Fibroblast of villous mesenchyme (primary cell): Measurements from ENCODE around the gene PSG4. TPM values are rescaled to one million over a fixed set of nuclear protein-coding genes. Genes with fewer than 3 reads are reported as not detected.
"Not testable (repeated sequence)": the region's sequence is repeated elsewhere in the genome, so short reads cannot be mapped to it uniquely, and the experiment has no call there.

Experiments
- DNase-seq: peaks from one replicate; pipeline ENCODE4 v3.0.0-alpha.2; 2010; ENCODE audit warnings: low read depth
- H3K4me3 ChIP-seq: 2 replicates; pipeline ENCODE4 v1.5.1; 2011; ENCODE audit warnings: low read depth, mild to moderate bottlenecking, low read length
- CTCF ChIP-seq: IDR thresholded peaks from 2 replicates; pipeline ENCODE4 v1.5.1; 2012; ENCODE audit warnings: low read depth, mild to moderate bottlenecking, low read length; ENCODE audit not compliant: insufficient read depth
- total RNA-seq: library from RNA; depleted of rRNA; stranded (reverse); fragments of >200 nt; gene quantifications from 2 replicates; pipeline ENCODE4 v1.2.3, GENCODE V29; 2012

The PSG4 gene
- total RNA-seq, 1 donor: 121 TPM

- TF ChIP-seq CTCF: no peak
- DNase-seq: no peak
- no peak overlapping the region for H3K4me3 ChIP-seq
These were observed 2.6 kb upstream of the PSG4 start for GRCh38 chr19:43207991-43208390.

- TF ChIP-seq CTCF: peak; percentile 57
These were observed 1.7 kb upstream of the PSG4 start for GRCh38 chr19:43207174-43207573.

GRCh38 chr19:43203611-43204010, 1.8 kb downstream of the PSG4 start:
- H3K4me3 ChIP-seq, DNase-seq: not testable (repeated sequence)

More at GRCh38 chr19:43207174-43207573, 1.7 kb upstream of the PSG4 start:
- peak; percentile 5 for DNase-seq
- H3K4me3 ChIP-seq: not testable (repeated sequence)

GRCh38 chr19:43201891-43202290, 3.5 kb downstream of the PSG4 start:
- H3K4me3 ChIP-seq, DNase-seq: not testable (repeated sequence)

GRCh38 chr19:43201337-43201801, 4.1 kb downstream of the PSG4 start:
- peak; percentile 60 for DNase-seq
- not testable (repeated sequence) for H3K4me3 ChIP-seq

GRCh38 chr19:43198686-43199419, 6.6 kb downstream of the PSG4 start:
- H3K4me3 ChIP-seq, DNase-seq: not testable (repeated sequence)
- TF ChIP-seq CTCF: peak; percentile 35

- not testable (repeated sequence) for DNase-seq
These were observed 7.6 kb downstream of the PSG4 start for GRCh38 chr19:43197666-43198397.

GRCh38 chr19:43194397-43194796, 11.0 kb downstream of the PSG4 start:
- not testable (repeated sequence) for H3K4me3 ChIP-seq, DNase-seq

More at GRCh38 chr19:43197666-43198397, 7.6 kb downstream of the PSG4 start:
- not testable (repeated sequence) for H3K4me3 ChIP-seq

GRCh38 chr19:43192381-43193155, 12.9 kb downstream of the PSG4 start:
- not testable (repeated sequence) for DNase-seq, H3K4me3 ChIP-seq

- DNase-seq, H3K4me3 ChIP-seq: not testable (repeated sequence)
- TF ChIP-seq CTCF: peak; percentile 51
These were observed 17.3 kb downstream of the PSG4 start for GRCh38 chr19:43188092-43188491.

GRCh38 chr19:43186311-43186935, 19.0 kb downstream of the PSG4 start, which contains the start of gene PSG5:
Gene PSG5 (minus strand): TSS chr19:43186536. CDS start chr19:43186405, 131 bp downstream.
- H3K4me3 ChIP-seq, DNase-seq: not testable (repeated sequence)
